Thyroid gland (tissue), 4 donors: ENCODE results near the gene SEC14L5.

Experiments used
- CTCF ChIP-seq, 6 experiments: fragments of 200-600 bp in 3 of 6; fragments of 450-650 bp in 3 of 6; sonication (generic) in 3 of 6; IDR thresholded peaks; one replicate each; pipeline ENCODE4 v1.5.1; 2016 to 2019; ENCODE audit warnings: antibody characterized with exemption in 6 of 6, mild to moderate bottlenecking in 2 of 6, inconsistent platforms in 1 of 6, moderate library complexity in 1 of 6
- POLR2A ChIP-seq, 2 donors: fragments of 450-650 bp; IDR thresholded peaks; one replicate each; pipeline ENCODE4 v1.6.1; 2017; ENCODE audit warnings: antibody characterized with exemption in 2 of 2, mild to moderate bottlenecking in 2 of 2, moderate library complexity in 1 of 2

- TF ChIP-seq CTCF (IDR thresholded peaks at IDR 0.05) (no peak), POLR2A (IDR thresholded peaks at IDR 0.05) (peak in 1 of 2 donors; percentile 35)
These were observed 33.4 kb upstream of the SEC14L5 start for GRCh38 chr16:4924593-4925292.
